ENCODE results near the gene MAPKAPK3.

The MAPKAPK3 gene

GRCh38 chr3:50623840-50624474 is 7.0 kb downstream of the MAPKAPK3 start:
- in situ Hi-C loops (cut with MboI; ENCODE audit: low sequenced_read_pairs), result loop anchor here (25.0 kb wide), 1 partner anchor 738 kb away; no protein-coding TSS in a partner anchor

GRCh38 chr3:50624634-50625033 is 7.7 kb downstream of the MAPKAPK3 start:
- in situ Hi-C loops (cut with MboI; ENCODE audit: low sequenced_read_pairs), result loop anchor here (25.0 kb wide), 1 partner anchor 738 kb away; no protein-coding TSS in a partner anchor

GRCh38 chr3:50625231-50626182 is 8.6 kb downstream of the MAPKAPK3 start:
- in situ Hi-C loops (cut with MboI; ENCODE audit: low sequenced_read_pairs), result no loop called here

- in situ Hi-C loops (cut with MboI; ENCODE audit: low sequenced_read_pairs), result no loop called here
Observed at GRCh38 chr3:50626401-50626800, 9.4 kb downstream of the MAPKAPK3 start.

- in situ Hi-C loops (cut with MboI; ENCODE audit: low sequenced_read_pairs), result no loop called here
Observed at GRCh38 chr3:50627407-50628051, 10.6 kb downstream of the MAPKAPK3 start.

- in situ Hi-C loops (cut with MboI; ENCODE audit: low sequenced_read_pairs), result no loop called here
Observed at GRCh38 chr3:50628601-50629000, 11.7 kb downstream of the MAPKAPK3 start.

GRCh38 chr3:50630394-50630793 is 13.4 kb downstream of the MAPKAPK3 start:
- in situ Hi-C loops (cut with MboI; ENCODE audit: low sequenced_read_pairs), result no loop called here

- in situ Hi-C loops (cut with MboI; ENCODE audit: low sequenced_read_pairs), result no loop called here
Observed at GRCh38 chr3:50630877-50631276, 13.9 kb downstream of the MAPKAPK3 start.

GRCh38 chr3:50632450-50632849 is 15.5 kb downstream of the MAPKAPK3 start:
- in situ Hi-C loops (cut with MboI; ENCODE audit: low sequenced_read_pairs), result no loop called here

GRCh38 chr3:50633230-50633790 is 16.4 kb downstream of the MAPKAPK3 start:
- in situ Hi-C loops (cut with MboI; ENCODE audit: low sequenced_read_pairs), result no loop called here

GRCh38 chr3:50635066-50635465 is 18.1 kb downstream of the MAPKAPK3 start:
- in situ Hi-C loops (cut with MboI; ENCODE audit: low sequenced_read_pairs), result no loop called here

- in situ Hi-C loops (cut with MboI; ENCODE audit: low sequenced_read_pairs), result no loop called here
Observed at GRCh38 chr3:50637011-50637410, 20.1 kb downstream of the MAPKAPK3 start.

GRCh38 chr3:50637945-50638344 is 21.0 kb downstream of the MAPKAPK3 start:
- in situ Hi-C loops (cut with MboI; ENCODE audit: low sequenced_read_pairs), result no loop called here

- in situ Hi-C loops (cut with MboI; ENCODE audit: low sequenced_read_pairs), result no loop called here
Observed at GRCh38 chr3:50639055-50639494, 22.1 kb downstream of the MAPKAPK3 start.

- in situ Hi-C loops (cut with MboI; ENCODE audit: low sequenced_read_pairs), result no loop called here
Observed at GRCh38 chr3:50642382-50642781, 25.4 kb downstream of the MAPKAPK3 start.

GRCh38 chr3:50644561-50644960 is 27.6 kb downstream of the MAPKAPK3 start:
- in situ Hi-C loops (cut with MboI; ENCODE audit: low sequenced_read_pairs), result no loop called here

- in situ Hi-C loops (cut with MboI; ENCODE audit: low sequenced_read_pairs), result no loop called here
Observed at GRCh38 chr3:50645378-50645777, 28.4 kb downstream of the MAPKAPK3 start.

GRCh38 chr3:50648313-50648712 is 31.4 kb downstream of the MAPKAPK3 start:
- in situ Hi-C loops (cut with MboI; ENCODE audit: low sequenced_read_pairs), result no loop called here

GRCh38 chr3:50648944-50649343 is 32.0 kb downstream of the MAPKAPK3 start:
- in situ Hi-C loops (cut with MboI; ENCODE audit: low sequenced_read_pairs), result no loop called here

- in situ Hi-C loops (cut with MboI; ENCODE audit: low sequenced_read_pairs), result no loop called here
Observed at GRCh38 chr3:50649451-50649931, 32.5 kb downstream of the MAPKAPK3 start.

- in situ Hi-C loops (cut with MboI; ENCODE audit: low sequenced_read_pairs), result no loop called here
Observed at GRCh38 chr3:50650018-50650417, 33.1 kb downstream of the MAPKAPK3 start.
